SK-N-SH (cell line): ENCODE measurements around the gene DDX24.

ENCODE experiments used
- CTCF ChIP-seq: fragments of 200-600 bp; sonication (generic); IDR thresholded peaks from 2 replicates; pipeline ENCODE4 v1.6.1; 2017; ENCODE audit warnings: antibody characterized with exemption, mild to moderate bottlenecking, moderate library complexity
- FOXJ3 ChIP-seq: sonication (generic); formaldehyde crosslinking; IDR thresholded peaks from 2 replicates; pipeline ENCODE4 v1.5.1; 2020; ENCODE audit warnings: mild to moderate bottlenecking, missing genetic modification reagents
- SMC3 ChIP-seq: IDR thresholded peaks from 2 replicates; pipeline ENCODE4 v1.6.1; 2012; ENCODE audit warnings: low read depth, low read length, improper control_type of control experiment

GRCh38 chr14:94036313-94037167 lies 44.5 kb downstream of the DDX24 start:
- TF ChIP-seq SMC3 = peak; percentile 86
- peak; percentile 78 for TF ChIP-seq CTCF
- no peak for TF ChIP-seq FOXJ3 (CRISPR knock-in tag)
